Activated CD8-positive, alpha-beta memory T cell treated with anti-CD3 and anti-CD28 coated beads for 4 hours (primary cell): ENCODE measurements around the gene WSB2.
A peak's percentile ranks its signal among the peaks of the same experiment; 100 is the strongest.
"Not testable (repeated sequence)": the region's sequence is repeated elsewhere in the genome, so short reads cannot be mapped to it uniquely, and the experiment has no call there.

Source experiments
- DNase-seq, 2 donors: peaks; one replicate each; pipeline ENCODE4 v3.0.0-alpha.2; 2020; ENCODE audit warnings: low read depth in 2 of 2

Gene WSB2

DNA sequence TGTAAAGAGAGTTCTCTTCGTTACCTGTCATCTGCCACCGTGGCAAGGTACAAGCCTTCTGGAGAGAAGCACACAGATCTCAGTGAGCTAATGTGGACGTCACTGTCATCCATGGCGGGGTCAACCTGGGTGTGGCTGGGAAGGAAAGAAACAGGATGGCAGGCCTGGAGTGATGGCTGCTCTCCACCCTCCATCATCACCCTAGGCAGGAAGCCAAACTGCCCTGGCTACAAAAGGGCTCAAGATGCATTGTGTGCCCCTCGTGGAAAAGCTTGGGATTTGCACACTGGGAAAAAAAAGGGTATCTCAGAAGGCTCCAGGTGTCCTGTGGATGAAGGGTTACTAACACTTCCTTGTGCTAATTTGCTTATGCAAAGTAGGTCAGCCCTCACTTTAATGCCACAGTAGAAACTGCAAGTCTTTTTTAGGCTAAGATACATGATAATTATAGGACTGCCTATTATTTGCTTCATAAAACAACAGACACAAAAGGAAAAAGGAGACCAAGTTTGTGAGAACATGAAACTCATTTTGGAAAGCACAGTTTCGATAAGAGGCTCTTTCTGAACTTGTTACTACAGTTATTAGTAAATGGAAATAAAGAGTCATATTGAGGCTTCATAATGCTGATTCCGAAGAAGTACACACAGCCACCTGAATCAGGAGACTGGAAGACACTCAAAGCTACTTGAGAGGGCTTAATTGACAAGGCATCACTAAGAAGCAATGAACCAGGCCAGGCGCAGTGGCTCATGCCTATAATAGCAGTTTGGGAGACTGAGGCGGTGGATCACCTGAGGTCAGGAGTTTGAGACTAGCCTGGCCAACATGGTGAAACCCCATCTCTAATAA, 25.6 kb downstream of the WSB2 start:
- DNase-seq: no peak

DNA sequence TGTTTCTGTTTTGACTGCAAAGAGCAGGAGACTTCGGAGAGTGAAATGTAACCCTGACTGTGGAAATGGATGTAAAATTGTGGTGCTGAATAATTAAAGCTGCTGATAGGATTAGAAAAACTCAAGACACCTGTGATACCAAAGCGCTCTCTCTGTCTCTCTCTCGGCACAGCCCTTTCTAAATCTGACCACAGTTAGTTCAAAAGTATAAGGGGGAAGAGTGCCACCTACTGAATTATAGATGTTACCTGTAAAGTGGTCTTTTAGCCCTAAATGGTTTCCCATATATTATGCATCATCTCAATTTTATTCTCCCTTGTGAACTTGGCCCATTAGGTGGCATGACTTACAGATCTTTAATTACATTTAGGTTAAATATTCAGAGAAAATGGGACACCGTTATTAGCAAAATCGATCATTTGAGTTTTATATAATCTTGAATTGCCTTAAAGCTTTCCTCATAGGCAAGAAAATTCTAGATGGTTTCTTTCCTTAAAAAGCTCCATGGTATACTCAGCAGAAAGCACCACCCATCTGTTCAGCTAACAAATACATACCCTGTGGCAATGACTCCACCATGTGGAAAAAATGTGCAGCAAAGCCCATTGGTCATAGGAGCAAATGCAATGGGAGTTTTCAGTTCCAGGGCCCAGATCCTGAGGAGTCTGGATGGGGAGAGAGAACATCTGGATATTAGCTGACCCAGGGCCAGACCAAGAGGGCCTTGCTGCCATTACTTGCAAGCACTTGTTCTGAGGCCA, 26.4 kb downstream of the WSB2 start:
- DNase-seq: no peak

DNA sequence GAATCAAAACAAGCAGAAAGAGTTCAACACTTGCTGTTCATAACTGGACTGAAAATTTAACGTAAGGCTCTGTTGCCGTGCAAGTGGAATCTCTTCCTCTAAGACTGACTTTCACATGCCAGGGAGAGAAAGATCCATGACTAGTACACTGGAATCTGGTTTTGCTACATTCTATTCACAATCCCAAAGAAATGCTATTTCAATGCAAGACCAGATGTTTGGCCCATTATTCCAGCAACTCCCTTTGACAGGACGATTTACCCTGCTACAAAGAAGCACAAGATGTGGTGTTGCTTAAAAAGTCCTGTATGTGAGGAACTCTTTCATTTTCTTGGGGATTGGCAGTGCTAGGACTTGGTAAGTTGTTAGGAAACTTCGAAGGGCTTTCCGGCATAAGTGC, 27.1 kb downstream of the WSB2 start:
- no peak for DNase-seq

DNA sequence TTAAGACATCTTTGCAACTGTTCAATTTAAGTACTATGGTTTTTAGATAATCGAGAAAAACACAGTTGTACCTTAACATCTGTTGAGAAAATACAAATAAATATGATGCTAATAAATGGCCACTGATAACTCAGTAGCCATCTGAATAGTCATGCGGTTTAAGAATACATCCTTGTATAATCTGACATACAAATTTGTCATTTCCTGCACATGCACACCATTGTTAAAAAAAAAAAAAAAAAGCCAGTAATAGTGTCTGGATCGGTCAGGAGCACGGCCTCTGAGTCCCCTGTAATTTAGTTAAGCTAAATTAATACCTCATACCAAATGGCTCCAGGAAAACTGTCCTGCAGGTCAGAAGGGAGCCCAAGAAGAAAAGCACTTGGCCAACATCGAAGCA, 27.7 kb downstream of the WSB2 start:
- DNase-seq: no peak

DNA sequence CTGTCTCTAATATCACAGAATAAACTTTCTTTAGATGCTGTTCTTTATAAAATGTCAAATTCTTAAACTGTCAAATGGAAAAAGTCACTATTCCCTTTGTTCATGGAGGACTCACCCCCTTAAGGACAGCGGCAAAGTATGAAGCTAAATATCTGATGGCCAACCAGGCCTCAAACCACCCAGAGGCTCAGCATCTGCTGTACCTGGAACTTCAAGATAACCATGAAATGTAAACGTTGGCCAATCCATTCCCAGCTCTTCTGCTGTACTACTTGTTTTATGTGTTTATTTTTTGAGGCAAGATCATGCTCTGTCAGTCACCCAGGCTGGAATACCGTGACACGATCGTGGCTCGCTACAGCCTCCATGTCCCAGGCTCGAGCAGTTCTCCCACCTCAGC, 28.8 kb downstream of the WSB2 start:
- DNase-seq: no peak

DNA sequence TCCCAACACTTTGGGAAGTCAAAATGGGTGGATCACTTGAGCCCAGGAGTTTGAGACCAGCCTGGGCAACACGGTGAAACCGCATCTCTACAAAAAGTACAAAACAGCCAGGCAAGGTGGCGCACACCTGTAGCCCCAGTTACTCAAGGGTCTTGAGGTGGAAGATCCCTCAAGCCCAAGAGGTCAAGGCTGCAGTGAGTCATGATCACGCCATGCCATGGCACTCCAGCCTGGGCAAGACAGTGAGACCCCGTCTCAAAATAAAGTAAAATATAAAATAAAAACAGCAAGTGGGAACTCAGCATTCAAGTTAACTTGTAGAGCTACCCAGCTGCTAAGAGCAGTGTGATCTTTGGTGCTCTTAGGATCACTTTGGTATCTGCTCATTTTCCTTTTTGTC, 31.8 kb downstream of the WSB2 start:
- DNase-seq: no peak

DNA sequence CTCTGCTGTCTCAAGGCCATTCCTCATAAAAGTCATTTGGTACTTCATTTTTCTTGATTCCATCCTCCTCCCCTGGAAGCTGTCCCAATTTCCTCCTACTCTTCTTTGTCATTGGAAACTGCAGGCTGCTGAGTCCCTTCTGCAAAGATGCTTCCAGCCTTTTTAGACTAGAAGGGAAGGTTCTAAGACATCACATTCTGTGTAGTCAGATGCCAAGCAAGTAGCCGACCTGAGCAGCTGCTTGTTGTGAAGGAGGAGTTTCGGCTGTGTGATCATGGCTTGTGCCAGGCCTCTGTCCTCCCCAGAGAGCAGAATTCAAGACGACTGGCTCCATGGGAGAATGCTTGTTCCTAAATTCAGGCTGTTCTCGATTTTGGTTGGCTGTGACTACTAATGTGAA, 35.8 kb downstream of the WSB2 start:
- no peak for DNase-seq

DNA sequence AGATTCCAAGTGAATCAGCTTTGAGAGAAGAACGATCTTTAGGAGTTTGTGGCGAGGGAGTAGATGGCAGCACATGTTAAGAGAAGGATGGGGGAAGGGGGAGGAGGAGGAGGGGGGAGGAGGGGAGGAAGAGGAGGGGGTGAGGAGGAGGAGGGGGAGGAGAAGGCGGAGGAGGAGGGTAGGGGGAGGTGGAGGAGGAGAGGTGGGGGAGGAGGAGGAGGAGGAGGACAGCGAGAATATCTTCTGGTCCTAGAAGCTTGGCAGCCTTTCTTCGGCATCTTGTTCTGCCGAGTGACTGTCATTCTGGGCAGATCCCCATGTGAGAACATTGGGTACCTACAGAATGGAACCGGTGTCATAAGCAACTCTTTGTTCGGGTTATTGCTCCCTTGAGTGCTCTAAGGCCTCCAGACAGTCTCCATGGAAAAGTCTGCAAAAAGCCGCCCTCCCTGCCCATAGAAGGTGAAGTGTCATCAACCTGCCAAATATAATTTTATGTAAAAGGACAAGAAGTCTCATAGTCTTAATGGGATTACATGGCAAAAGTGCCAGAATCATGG, 37.6 kb downstream of the WSB2 start:
- no peak for DNase-seq

DNA sequence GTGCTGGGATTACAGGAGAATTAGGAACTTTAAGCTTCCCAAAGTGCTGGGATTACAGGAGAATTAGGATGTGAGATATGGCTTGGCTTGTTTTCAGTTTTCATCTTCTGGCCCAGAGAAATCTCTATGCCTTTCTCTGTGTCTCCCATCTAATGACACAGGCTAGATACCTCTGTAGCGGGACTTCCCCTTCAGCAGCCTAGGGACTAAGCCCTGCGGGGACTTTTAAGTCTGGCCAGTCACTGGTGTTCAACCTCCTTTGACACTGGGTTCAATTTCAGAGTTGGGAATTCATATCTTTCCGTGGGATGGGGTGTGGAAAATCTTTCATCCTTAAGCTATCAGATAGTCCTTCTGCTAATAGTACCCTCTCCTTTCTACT, 38.3 kb downstream of the WSB2 start:
- DNase-seq: no peak

DNA sequence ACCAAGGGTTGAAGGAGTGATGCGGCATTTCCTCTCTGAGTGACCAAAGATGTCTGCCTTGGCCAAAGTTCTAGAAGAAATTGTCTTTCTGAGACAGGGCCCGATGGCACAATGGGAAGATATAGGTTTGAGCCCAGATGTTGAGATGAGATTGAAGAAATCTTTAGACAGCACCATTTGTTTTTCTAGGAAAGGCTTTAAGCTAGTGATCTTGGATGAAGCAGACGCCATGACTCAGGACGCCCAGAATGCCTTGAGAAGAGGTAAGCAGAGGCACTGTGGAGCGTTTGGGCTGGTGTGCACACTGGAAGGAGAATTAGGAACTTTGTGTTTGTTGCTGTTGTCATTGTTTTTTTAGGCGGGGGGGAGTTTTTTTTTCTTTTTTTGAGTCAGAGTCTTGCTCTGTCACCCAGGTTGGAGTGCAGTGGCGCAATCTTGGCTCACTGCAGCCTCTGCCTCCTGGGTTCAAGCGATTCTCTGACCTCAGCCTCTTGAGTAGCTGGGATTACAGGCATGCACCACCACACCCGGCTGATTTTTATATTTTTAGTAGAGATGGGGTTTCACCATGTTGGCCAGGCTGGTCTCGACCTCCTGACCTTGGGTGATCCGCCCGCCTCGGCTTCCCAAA, 38.8 kb downstream of the WSB2 start:
- DNase-seq: not testable (repeated sequence)

DNA sequence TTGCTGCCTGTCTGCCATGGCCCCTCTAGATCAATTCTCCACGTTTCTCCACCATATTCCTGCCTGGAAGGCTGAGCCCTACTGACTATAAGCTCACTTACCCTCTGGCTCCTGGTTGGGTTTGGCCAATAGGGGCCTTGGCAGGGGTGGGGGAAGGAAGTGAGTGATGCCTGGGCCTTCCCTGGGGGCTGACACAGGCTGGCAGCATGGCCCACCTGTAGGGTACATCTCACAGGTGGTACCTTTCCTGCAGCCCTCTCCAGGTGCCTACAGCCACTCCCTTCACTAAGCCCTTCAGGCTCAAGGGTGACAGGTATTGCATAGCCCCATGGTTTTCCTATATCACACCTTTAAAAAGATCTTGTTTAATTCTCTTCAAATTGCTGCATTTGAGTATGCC, 40.9 kb downstream of the WSB2 start:
- DNase-seq: no peak

DNA sequence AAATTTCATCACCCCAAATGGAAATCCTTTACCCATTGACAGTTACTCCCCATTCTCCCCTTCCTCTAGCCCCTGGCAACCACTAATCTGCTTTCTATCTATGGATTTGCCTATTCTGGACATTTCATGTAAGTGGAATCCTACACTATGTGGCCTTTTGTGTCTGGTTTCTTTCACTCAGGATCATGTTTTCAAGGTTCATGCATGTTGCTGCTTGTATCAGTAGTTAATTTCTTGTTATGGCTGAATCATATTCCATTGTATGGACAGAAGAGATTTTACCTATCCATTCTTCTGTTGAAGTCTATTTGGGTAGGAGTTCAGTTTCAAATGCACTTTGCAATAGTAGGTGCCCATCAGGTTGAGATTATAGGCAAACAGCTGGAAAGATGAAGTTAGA, 43.1 kb downstream of the WSB2 start:
- DNase-seq: no peak

DNA sequence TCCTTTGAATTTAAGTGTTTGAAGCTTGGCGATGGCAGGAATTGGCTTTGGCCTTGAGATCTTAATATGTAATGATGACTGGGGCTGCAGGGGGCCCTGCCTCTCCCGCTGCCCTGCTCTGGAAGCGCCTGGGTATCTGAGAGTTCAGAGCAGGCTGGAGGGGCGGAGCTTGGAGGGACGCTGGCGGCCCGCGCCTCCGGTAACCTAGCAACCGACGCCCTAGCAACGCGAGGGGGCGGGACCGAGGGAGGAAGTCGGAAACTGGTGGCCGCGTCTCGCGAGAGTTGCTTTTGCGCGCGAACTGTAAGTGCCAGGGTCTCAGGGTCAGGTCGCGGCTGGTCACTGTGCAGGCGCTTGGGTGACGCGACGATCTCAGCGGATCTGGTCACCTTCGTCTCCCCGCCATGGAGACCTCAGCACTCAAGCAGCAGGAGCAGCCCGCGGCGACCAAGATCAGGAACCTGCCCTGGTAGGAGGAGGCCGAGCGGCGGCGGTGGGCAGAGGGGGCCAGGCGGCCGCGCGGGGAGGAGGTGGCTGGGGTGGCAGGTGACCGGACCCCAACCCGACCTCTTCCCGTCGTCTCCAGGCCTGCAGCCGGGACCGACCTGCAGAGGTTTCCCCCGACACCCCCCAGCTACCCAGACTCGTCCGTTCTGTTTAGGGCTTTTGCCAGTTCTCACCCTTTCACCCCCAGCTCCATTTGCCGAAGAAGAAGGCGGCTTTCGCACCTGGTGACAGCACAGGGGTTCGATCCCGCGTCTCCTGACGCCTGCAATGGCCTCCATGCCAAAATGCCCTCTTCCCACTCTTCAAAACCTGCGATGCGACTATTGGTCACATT, 44.3 kb downstream of the WSB2 start, which contains the start of gene RFC5:
Gene RFC5, plus strand, starts transcription at position 280 of the 841 bp plus-strand sequence. Its CDS starts 125 bp downstream, at position 405.
- DNase-seq: peak; percentile 96 to 97

DNA sequence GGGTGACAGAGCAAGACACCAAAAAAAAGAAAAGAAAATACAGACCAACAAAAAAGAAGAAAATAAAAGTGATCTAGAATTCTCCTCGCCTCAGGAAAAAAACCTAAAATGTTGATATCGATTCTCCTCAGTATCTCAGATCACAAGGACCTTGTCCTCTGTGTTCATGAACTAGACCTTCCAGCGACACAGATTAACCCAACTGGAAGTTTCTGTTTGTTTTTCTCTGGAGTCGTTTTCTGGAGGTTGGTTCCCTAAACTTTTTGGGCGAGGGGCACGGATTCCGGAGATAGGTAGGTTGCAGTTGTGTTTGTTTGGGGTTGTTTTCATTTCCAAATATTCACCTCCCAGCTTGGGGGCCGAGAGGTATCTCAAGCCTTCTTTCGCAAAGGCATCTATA, 45.0 kb downstream of the WSB2 start:
- DNase-seq: no peak

DNA sequence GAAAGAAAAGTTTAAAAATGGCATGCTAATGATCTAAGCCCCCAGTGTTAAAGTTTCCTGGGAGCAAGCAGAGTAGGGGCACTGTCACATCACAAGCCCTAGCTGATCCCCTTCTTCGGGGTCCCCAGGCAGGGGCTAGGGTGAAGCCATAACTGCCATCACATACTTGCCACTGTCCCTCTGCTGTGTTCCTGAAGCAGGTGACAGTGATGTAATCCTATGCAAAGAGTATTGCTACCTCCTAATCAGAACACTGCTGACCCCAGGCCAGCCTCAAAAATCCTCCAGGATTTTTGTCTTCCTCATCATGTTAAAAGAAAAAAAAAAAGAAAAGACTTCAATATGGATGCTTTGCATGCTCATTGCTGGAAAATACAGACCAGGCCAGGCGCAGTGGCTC, 45.7 kb downstream of the WSB2 start:
- no peak for DNase-seq

DNA sequence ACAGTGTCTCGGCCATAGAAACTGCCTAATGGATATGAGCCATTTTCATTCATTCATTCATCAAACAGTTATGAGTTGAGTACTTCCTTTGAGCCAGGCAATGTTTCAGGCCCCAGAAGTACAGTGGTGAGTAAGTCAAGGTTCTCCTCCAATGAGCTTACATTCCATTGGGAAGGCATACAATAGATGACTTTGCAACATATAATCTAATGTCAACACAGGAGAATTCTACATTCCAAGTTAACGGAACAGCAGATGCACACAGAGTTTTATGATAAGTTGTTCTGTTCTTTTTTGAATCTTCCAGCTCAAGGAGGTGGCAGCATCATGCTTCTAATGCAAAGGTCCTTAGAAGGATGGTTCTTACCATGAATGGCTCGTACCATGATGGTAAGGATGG, 47.7 kb downstream of the WSB2 start:
- no peak for DNase-seq

DNA sequence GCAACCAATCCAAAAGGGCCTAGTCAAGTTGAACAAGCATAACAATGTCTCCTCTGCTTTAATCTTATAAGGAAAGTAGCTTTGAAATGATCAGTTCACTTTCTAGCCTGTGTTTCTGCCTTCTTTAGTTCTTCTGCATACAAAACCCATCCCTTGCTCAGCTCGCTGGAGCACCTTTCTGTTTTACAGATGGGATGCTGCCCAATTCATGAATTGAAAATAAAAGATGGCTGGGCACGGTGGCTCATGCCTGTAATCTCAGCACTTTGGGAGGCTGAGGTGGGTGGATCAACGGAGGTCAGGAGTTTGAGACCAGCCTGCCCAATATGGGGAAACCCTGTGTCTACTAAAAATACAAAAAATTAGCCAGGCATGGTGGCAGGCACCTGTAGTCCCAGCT, 49.0 kb downstream of the WSB2 start:
- DNase-seq: no peak

DNA sequence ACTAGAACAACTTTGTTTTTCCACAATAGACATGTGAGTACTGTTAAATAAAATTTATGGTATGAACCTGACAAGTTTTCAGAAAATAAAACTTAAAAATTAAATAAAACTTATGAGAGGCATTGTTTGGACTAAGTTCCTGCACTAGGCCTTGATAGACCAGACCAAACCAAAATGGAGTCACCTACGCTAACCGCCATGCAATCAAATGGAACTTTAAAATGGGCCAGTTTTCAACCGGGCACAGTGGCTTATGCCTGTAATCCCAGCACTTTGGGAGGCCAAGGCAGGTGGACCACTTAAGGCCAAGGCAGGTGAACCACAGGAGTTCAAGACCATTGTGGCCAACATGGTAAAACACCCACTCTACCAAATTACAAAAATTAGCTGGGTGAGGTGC, 49.6 kb downstream of the WSB2 start:
- DNase-seq: no peak

DNA sequence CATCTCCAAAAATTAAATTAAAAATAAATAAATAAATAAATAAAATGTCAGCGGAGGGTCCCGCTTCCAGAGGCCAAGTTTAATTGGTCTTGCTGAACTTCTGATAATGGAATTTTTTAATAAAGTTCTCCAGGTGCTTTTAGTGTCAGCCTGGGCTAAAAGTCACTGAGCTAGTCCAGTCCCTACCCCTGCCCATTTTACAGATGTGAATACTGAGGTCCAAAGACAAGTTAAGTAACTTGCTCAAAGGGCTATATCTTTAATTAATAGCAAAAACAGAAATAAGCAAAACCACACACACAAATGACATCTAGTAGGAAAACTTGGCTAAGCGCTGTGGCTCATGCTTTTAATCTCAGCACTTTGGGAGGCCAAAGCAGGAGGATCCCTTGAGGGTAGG, 50.1 kb downstream of the WSB2 start:
- DNase-seq: no peak

DNA sequence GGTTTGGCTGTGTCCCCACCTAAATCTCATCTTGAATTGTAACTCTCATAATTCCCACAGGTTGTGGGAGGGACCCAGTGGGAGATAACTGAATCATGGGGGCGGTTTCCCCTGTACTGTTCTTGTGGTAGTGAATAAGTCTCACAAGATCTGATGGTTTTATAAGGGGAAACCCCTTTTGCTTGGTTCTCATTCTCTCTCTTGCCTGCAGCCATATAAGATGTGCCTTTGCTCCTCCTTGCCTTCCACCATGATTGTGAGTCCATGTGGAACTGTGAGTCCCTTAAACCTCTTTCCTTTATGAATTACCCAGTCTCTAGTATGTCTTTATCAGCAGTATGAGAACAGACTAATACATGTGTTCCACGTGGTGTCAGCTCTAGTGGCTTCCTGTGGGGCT, 61.2 kb downstream of the WSB2 start:
- not testable (repeated sequence) for DNase-seq

DNA sequence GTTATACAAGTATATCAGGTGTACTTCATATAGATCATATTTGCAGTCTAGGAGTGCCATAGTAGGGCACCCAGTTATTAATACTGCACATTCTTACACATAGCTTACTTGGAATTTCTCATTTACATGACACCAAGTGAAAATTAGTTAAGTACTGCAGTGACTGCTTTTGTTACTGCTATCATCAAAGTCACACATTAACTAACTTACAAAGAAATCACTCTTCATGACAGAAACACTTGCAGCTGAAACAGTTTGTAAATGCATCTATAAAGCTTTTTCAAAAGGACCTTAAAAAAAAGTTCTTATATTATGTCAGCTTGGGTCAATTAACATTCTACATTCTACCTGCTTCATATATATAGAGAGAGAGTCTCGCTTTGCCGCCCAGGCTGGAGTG, 62.3 kb downstream of the WSB2 start:
- no peak for DNase-seq
